Measurements from ENCODE around the gene GLUL. TPM values are rescaled to one million over a fixed set of nuclear protein-coding genes. Genes with fewer than 3 reads are reported as not detected.

The GLUL gene
- total RNA-seq, 1 donor from 2014 or later = 175 TPM

DNA sequence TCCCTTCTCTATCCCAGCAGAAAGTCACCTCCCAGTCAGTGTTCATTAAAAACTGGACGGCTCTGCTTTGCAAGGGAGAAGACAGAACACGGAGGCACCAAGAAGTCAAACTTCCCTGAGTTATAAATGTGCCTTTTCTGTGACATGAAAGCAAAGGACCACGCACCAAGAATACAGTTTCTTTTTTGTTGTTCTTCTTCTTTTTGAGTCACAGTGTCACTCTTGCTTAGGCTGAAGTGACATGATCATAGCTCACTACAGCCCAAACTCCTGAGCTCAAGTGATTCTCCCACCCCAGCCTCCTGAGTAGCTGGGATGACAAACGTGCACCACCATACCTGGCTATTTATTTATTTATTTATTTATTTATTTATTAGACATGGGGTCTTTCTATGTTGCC is 22.7 kb downstream of the GLUL start:
- no peak for DNase-seq (ENCODE audit: low read depth)
- TF ChIP-seq, protein P1, sequence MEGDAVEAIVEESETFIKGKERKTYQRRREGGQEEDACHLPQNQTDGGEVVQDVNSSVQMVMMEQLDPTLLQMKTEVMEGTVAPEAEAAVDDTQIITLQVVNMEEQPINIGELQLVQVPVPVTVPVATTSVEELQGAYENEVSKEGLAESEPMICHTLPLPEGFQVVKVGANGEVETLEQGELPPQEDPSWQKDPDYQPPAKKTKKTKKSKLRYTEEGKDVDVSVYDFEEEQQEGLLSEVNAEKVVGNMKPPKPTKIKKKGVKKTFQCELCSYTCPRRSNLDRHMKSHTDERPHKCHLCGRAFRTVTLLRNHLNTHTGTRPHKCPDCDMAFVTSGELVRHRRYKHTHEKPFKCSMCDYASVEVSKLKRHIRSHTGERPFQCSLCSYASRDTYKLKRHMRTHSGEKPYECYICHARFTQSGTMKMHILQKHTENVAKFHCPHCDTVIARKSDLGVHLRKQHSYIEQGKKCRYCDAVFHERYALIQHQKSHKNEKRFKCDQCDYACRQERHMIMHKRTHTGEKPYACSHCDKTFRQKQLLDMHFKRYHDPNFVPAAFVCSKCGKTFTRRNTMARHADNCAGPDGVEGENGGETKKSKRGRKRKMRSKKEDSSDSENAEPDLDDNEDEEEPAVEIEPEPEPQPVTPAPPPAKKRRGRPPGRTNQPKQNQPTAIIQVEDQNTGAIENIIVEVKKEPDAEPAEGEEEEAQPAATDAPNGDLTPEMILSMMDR (IDR thresholded peaks at IDR 0.05; ENCODE audit: insufficient read depth, low read length, poor library complexity, severe bottlenecking) = no peak
- Histone ChIP-seq H3K27me3 (ENCODE audit: control insufficient read depth, insufficient read depth, low read length) (no peaks in the 10 kb centered on the region), H3K4me3 (ENCODE audit: low read depth, low read length) (no peak overlapping the region), H3K36me3 (ENCODE audit: control insufficient read depth, insufficient read depth, low read length) (no peaks in the 10 kb centered on the region)

DNA sequence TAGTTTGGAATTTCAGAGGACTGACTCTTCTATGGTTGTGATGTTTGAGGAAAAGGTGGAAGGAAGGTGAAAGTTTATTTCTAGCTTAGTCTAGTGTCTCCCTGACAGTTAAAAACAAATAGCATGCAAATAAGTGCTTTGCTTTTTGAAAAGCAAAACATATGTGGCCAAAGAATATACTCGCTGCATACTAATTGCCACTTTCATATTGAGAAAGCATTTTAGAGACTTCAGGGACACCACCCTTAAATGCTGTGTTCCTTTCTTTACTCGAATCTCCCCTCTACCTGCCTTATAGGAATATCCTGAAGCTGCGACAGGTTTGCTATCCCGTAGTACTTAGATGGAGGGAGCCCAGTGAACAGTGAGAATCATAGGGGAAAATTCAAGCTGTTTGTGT is 23.2 kb downstream of the GLUL start:
- Histone ChIP-seq H3K27me3 (ENCODE audit: control insufficient read depth, insufficient read depth, low read length) (no peaks in the 10 kb centered on the region), H3K4me3 (ENCODE audit: low read depth, low read length) (no peak overlapping the region), H3K36me3 (ENCODE audit: control insufficient read depth, insufficient read depth, low read length) (no peaks in the 10 kb centered on the region)
- DNase-seq (ENCODE audit: low read depth) = no peak
- TF ChIP-seq, protein P1 (IDR thresholded peaks at IDR 0.05; ENCODE audit: insufficient read depth, low read length, poor library complexity, severe bottlenecking) = no peak

DNA sequence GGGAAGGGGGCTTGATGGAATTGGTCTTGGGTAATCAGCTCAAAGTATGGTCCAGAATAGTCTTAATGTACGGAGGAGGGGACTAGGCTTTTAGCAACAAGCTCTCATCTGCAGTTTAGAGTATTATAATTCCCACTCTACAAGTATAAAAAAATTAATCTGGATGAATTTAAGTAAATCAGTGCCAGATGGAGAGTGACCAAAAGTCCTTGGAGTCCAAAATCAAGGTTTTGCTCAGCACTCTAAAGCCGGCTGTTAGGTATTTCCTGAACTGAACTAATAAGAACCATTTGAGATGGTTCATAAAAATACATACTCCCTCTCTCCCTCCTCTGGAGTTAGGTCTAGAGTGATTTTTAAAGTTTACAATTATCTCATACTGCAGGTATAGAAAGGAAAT is 23.7 kb downstream of the GLUL start:
- TF ChIP-seq, protein P1 (IDR thresholded peaks at IDR 0.05; ENCODE audit: insufficient read depth, low read length, poor library complexity, severe bottlenecking) = no peak
- H3K4me3 ChIP-seq (ENCODE audit: low read depth, low read length) = no peak overlapping the region
- no peaks in the 10 kb centered on the region for H3K27me3 ChIP-seq (ENCODE audit: control insufficient read depth, insufficient read depth, low read length)
- H3K36me3 ChIP-seq (ENCODE audit: control insufficient read depth, insufficient read depth, low read length) = no peaks in the 10 kb centered on the region
- no peak for DNase-seq (ENCODE audit: low read depth)

DNA sequence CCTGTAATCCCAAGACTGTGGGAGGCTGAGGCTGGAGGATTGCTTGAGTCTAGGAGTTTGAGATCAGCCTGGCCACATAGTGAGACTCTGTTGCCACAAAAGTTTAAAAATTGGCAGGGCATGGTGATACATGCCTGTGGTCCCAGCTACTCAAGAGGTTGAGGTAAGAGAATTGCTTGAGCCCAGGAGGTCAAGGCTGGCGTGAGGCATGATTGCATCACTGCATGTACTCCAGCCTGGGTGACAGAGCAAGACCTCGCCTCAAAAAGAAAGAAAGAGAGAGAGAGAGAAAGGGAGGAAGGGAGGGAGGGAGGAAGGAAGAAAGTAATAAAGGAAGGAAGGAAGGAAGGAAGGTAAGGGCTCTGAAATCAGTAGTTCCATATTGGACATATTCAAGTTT is 25.0 kb downstream of the GLUL start:
- TF ChIP-seq, protein P1 (IDR thresholded peaks at IDR 0.05; ENCODE audit: insufficient read depth, low read length, poor library complexity, severe bottlenecking) = no peak
- no peak for DNase-seq (ENCODE audit: low read depth)
- no peak overlapping the region for H3K4me3 ChIP-seq (ENCODE audit: low read depth, low read length)

DNA sequence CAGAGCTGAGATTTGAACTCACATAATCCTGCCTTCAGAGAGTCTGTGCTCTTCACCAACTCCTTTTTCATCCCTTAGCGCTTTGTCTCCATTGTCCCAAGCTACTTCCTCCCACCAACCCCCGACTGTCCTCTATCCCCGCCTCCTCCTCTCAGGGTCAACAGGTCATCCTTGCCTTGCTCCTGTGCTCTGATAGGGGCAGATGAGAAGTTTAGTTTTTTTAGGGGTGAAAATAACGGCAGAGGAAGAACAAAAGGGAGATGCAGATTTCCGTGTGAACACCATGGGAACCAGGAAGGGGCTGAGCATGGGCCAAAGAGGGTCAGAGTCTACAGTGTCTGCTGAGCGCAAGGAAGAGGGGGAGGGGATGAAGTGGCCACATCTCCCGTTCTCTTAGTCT is 31.9 kb downstream of the GLUL start:
- no peaks in the 10 kb centered on the region for H3K36me3 ChIP-seq (ENCODE audit: control insufficient read depth, insufficient read depth, low read length)
- TF ChIP-seq, protein P1 (IDR thresholded peaks at IDR 0.05; ENCODE audit: insufficient read depth, low read length, poor library complexity, severe bottlenecking) = no peak

More for the DNA sequence above, 25.0 kb downstream of the GLUL start:
- Histone ChIP-seq H3K27me3 (ENCODE audit: control insufficient read depth, insufficient read depth, low read length) (no peaks in the 10 kb centered on the region), H3K36me3 (ENCODE audit: control insufficient read depth, insufficient read depth, low read length) (no peaks in the 10 kb centered on the region)

DNA sequence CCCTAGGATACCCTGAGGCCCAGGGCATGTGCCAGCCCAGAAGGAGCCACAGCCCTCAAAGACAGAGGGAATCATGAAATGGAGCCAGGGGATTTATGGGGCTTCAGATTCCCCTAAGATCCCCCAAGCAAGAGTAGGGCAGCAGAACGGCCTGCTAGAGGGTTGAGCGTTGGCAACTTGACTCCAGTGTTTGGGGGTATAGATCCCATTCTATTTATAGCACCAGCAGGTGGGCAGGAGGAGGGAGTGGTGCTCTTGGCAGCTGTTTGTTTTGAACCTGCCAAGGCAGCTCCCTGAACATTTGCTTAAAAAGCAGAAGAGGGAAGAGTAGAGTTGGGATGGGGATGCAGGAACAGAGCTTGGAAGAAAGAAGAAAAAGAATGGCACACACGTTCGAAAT is 33.7 kb downstream of the GLUL start:
- no peaks in the 10 kb centered on the region for H3K36me3 ChIP-seq (ENCODE audit: control insufficient read depth, insufficient read depth, low read length)

More for the DNA sequence above, 31.9 kb downstream of the GLUL start:
- H3K4me3 ChIP-seq (ENCODE audit: low read depth, low read length) = no peak overlapping the region
- no peak for DNase-seq (ENCODE audit: low read depth)
- no peaks in the 10 kb centered on the region for H3K27me3 ChIP-seq (ENCODE audit: control insufficient read depth, insufficient read depth, low read length)

More for the DNA sequence above, 33.7 kb downstream of the GLUL start:
- TF ChIP-seq, protein P1 (IDR thresholded peaks at IDR 0.05; ENCODE audit: insufficient read depth, low read length, poor library complexity, severe bottlenecking) = no peak
- Histone ChIP-seq H3K4me3 (ENCODE audit: low read depth, low read length) (no peak overlapping the region), H3K27me3 (ENCODE audit: control insufficient read depth, insufficient read depth, low read length) (no peaks in the 10 kb centered on the region)
- DNase-seq (ENCODE audit: low read depth) = no peak
